Right lobe of liver (tissue), 6 donors: ENCODE data around the gene SPOCK1. TPM values are rescaled to one million over a fixed set of nuclear protein-coding genes. Genes with fewer than 3 reads are reported as not detected.

Experiments
- ATAC-seq, 4 donors: fragments of 200-7000 bp; cut with Tn5 transposase; one replicate each; pipeline ENCODE4 v1.9.1; 2020; ENCODE audit warnings: mild to moderate bottlenecking in 4 of 4, moderate library complexity in 4 of 4
- DNase-seq, 3 donors: peaks; one replicate each; pipeline ENCODE4 v3.0.0-alpha.2; 2020
- H3K27ac ChIP-seq, 3 donors: fragments of 200-600 bp; one replicate each; pipeline ENCODE4 v1.8.0; 2022
- H3K27me3 ChIP-seq, 2 donors: fragments of 200-600 bp; one replicate each; pipeline ENCODE4 v1.8.0; 2022
- H3K36me3 ChIP-seq, 4 donors: fragments of 200-600 bp; sonication (generic) in 1 of 4; one replicate each; pipeline versions ENCODE4 v1.5.1 to v1.8.0; 2017 to 2022; ENCODE audit warnings: control low read depth in 1 of 4
- H3K4me1 ChIP-seq, 4 donors: fragments of 200-600 bp; sonication (generic) in 1 of 4; one replicate each; pipeline versions ENCODE4 v1.5.1 to v1.8.0; 2017 to 2022; ENCODE audit warnings: control low read depth in 1 of 4
- H3K4me3 ChIP-seq, 3 donors: fragments of 200-600 bp; one replicate each; pipeline ENCODE4 v1.8.0; 2022
- H3K9me3 ChIP-seq, 4 donors: fragments of 200-600 bp; sonication (generic) in 1 of 4; one replicate each; pipeline versions ENCODE4 v1.5.1 to v1.8.0; 2017 to 2022; ENCODE audit warnings: control low read depth in 1 of 4
- POLR2A ChIP-seq: fragments of 450-650 bp; IDR thresholded peaks from one replicate; pipeline ENCODE4 v1.6.1; 2017; ENCODE audit warnings: antibody characterized with exemption, mild to moderate bottlenecking
- WGBS: methylation state at CpG from one replicate; pipeline ENCODE4 v1.1.6; 2018; ENCODE audit warnings: low coverage, low lambda C conversion rate; ENCODE audit not compliant: insufficient coverage; ENCODE audit errors: missing lambda C conversion rate; 5-methylcytosine and 5-hydroxymethylcytosine counted together
- intact Hi-C, 2 donors: fragments of 100-400 bp; cut with DNase I; formaldehyde crosslinking; loops; one replicate each; pipeline versions ENCODE4 v1.11.2 to v1.14.1; 2022
- total RNA-seq, 6 experiments: library from RNA; depleted of rRNA in 2 of 6; stranded (reverse); fragments of >200 nt in 2 of 6; fragmentation: NEBNext Ultra II Directional in 3 of 6; extraction: Animal tissue kit (Norgen Biotek cat#: 25700) in 3 of 6; gene quantifications; one replicate each; pipeline versions ENCODE4 v1.1.0 to v1.2.4, GENCODE V29; 2016 to 2023
- TF ChIP-seq, protein P1 (sequence below), 4 donors: fragments of 200-600 bp in 3 of 4; fragments of 450-650 bp in 1 of 4; IDR thresholded peaks; one replicate each; pipeline versions ENCODE4 v1.5.1 to v1.8.0; 2016 to 2022; ENCODE audit warnings: antibody characterized with exemption in 4 of 4, mild to moderate bottlenecking in 2 of 4
- donor health status: DM: no; HTN: yes; CAD: no.
- donor health status: DM: no; HTN: no; CAD: no.
- donor health status: DM: no; HTN: no; CAD: no.
- donor health status: DM: no; HTN: yes; CAD: no.
- donor health status: DM: no; HTN: yes; CAD: no.

Gene SPOCK1
- total RNA-seq, 6 experiments from 2014 or later, result 0.06 to 0.86 (median 0.15) TPM; not detected in 1

GRCh38 chr5:137491121-137491520 is 8.0 kb downstream of the SPOCK1 start:
- ATAC-seq (no peak), DNase-seq (no peak)
- Histone ChIP-seq H3K9me3 (no peaks in the 10 kb centered on the region), H3K4me3 (no peak overlapping the region), H3K36me3 (no peaks in the 10 kb centered on the region), H3K4me1 (no peaks in the 10 kb centered on the region), H3K27ac (no peak overlapping the region), H3K27me3 (no peaks in the 10 kb centered on the region)
- 56% methylated on average over 4 of the region's 4 CpGs for WGBS
- intact Hi-C loops, result loop anchor here in 1 of 2 donors (10.0 kb wide), 2 partner anchors 146 to 176 kb away; no protein-coding TSS in a partner anchor
- no peak for TF ChIP-seq POLR2A
- TF ChIP-seq, protein P1, sequence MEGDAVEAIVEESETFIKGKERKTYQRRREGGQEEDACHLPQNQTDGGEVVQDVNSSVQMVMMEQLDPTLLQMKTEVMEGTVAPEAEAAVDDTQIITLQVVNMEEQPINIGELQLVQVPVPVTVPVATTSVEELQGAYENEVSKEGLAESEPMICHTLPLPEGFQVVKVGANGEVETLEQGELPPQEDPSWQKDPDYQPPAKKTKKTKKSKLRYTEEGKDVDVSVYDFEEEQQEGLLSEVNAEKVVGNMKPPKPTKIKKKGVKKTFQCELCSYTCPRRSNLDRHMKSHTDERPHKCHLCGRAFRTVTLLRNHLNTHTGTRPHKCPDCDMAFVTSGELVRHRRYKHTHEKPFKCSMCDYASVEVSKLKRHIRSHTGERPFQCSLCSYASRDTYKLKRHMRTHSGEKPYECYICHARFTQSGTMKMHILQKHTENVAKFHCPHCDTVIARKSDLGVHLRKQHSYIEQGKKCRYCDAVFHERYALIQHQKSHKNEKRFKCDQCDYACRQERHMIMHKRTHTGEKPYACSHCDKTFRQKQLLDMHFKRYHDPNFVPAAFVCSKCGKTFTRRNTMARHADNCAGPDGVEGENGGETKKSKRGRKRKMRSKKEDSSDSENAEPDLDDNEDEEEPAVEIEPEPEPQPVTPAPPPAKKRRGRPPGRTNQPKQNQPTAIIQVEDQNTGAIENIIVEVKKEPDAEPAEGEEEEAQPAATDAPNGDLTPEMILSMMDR (IDR thresholded peaks at IDR 0.05), result no peak

DNA sequence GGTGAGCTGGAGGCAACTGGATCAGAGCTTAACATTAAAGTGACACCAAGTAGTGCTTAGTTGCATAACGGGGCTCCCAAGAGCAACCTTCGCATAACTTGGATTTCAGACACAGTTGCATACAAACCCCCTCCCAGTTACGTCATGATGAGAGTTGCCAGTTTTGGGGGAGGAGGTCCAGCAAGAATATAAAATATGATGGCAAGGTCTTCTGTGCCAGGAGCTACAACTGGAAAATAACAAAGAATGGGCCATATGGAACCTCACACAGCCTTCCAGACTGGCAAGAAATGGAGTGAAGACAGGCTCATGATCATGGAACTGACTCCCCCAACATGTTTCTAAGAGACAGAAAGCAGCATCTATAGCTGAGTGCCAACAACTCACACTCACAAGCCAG is 8.5 kb downstream of the SPOCK1 start:
- Histone ChIP-seq H3K4me3 (no peak overlapping the region), H3K27me3 (no peaks in the 10 kb centered on the region), H3K4me1 (no peaks in the 10 kb centered on the region), H3K27ac (no peak overlapping the region), H3K9me3 (no peaks in the 10 kb centered on the region), H3K36me3 (no peaks in the 10 kb centered on the region)
- intact Hi-C loops, result loop anchor here in 1 of 2 donors (10.0 kb wide), 2 partner anchors 146 to 176 kb away; no protein-coding TSS in a partner anchor
- ATAC-seq (no peak), DNase-seq (no peak)
- TF ChIP-seq, protein P1 (IDR thresholded peaks at IDR 0.05), result no peak
- no peak for TF ChIP-seq POLR2A
- 74% methylated on average over 3 of the region's 3 CpGs for WGBS

DNA sequence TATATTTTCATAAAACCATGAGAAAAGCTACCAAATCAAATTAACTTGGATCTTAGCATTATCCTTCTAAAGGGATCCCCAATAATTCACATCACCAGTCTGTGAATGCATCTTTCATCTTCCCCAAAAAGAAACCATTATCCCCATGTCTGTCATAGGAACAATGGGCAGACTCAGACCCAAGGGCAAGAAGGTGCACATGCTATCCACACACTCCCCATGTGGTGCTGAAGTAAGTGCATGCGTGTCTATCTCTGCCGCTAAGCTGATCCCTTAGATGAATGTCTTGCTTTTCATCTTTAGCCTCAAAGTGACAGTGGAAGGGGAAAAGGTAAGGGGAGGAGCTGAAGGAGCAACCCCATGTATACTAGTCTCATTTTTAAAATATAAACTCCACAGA is 10.2 kb downstream of the SPOCK1 start:
- no peak overlapping the region for H3K27ac ChIP-seq
- H3K9me3 ChIP-seq, result no peaks in the 10 kb centered on the region
- ATAC-seq (no peak), DNase-seq (no peak)
- no peaks in the 10 kb centered on the region for H3K27me3 ChIP-seq
- no peak overlapping the region for H3K4me3 ChIP-seq
- H3K4me1 ChIP-seq, result no peaks in the 10 kb centered on the region
- TF ChIP-seq POLR2A, result no peak
- TF ChIP-seq, protein P1 (IDR thresholded peaks at IDR 0.05), result no peak
- intact Hi-C loops, result no loop called here
- no peaks in the 10 kb centered on the region for H3K36me3 ChIP-seq
- WGBS, result 89% methylated on average over 2 of the region's 2 CpGs

GRCh38 chr5:137488516-137488915 is 10.6 kb downstream of the SPOCK1 start:
- intact Hi-C loops, result no loop called here
- WGBS, result 81% methylated on average over 9 of the region's 10 CpGs
- Histone ChIP-seq H3K4me3 (no peak overlapping the region), H3K4me1 (no peaks in the 10 kb centered on the region), H3K27me3 (no peaks in the 10 kb centered on the region), H3K36me3 (no peaks in the 10 kb centered on the region), H3K9me3 (no peaks in the 10 kb centered on the region), H3K27ac (no peak overlapping the region)
- ATAC-seq, result no peak
- no peak for DNase-seq
- no peak for TF ChIP-seq POLR2A
- TF ChIP-seq, protein P1 (IDR thresholded peaks at IDR 0.05), result no peak

DNA sequence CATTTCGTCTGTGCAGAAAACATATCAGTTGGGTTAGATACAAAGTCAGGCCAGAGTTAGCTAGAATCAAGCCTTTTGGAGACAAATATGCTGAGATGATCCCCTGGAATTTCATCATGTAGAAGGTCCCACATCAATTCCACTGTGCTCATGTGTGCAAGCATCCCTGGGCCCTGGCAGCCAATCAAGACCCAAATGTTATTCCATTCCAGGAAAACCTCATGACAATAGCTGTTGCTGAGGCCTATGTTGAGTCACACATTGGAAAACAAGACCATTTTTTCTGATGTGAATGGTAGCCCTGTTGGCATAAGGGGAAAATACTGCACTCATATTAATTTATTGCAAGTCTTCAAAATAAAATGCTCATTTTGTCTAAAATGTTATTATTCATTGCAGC is 11.5 kb downstream of the SPOCK1 start:
- Histone ChIP-seq H3K27me3 (no peaks in the 10 kb centered on the region), H3K4me3 (no peak overlapping the region), H3K27ac (no peak overlapping the region), H3K4me1 (no peaks in the 10 kb centered on the region), H3K9me3 (no peaks in the 10 kb centered on the region), H3K36me3 (no peaks in the 10 kb centered on the region)
- WGBS, result 79% methylated on average over 1 of the region's 1 CpG
- DNase-seq (no peak), ATAC-seq (no peak)
- intact Hi-C loops, result no loop called here
- TF ChIP-seq, protein P1 (IDR thresholded peaks at IDR 0.05), result no peak
- no peak for TF ChIP-seq POLR2A
